ENCODE results near the gene MXD4. TPM values are rescaled to one million over a fixed set of nuclear protein-coding genes. Genes with fewer than 3 reads are reported as not detected.

The MXD4 gene
- total and polyA plus RNA-seq, 4 donors = 34.4 to 65.1 (median 47.8) TPM

- TF ChIP-seq CTCF (IDR thresholded peaks at IDR 0.05; ENCODE audit: control extremely low read depth, extremely low read depth) = no peak
- no peak overlapping the region for H3K9ac ChIP-seq (ENCODE audit: insufficient read depth in 1 of 2, low read length in 2 of 2)
- 93 to 95% methylated on average over 19 of the region's 19 CpGs for WGBS, 2 donors
- DNase-seq (peak in 1 of 3 donors; percentile 9), ATAC-seq (ENCODE audit: insufficient read depth, low FRiP score) (no peak)
- H3K4me1 ChIP-seq (ENCODE audit: control insufficient read depth in 5 of 5, insufficient read depth in 5 of 5, low read length in 5 of 5) = peaks cover 0 to 9% (median 5%) of the 10 kb centered on the region in 5 donors
- no peaks in the 10 kb centered on the region for H3K9me3 ChIP-seq (ENCODE audit: control insufficient read depth in 4 of 4, insufficient read depth in 3 of 4, low read length in 3 of 4)
- no peaks in the 10 kb centered on the region for H3K27me3 ChIP-seq (ENCODE audit: control insufficient read depth in 3 of 3, insufficient read depth in 3 of 3, low read length in 2 of 3)
- peaks cover 3 to 42% (median 14%) of the 10 kb centered on the region in 4 donors for H3K36me3 ChIP-seq (ENCODE audit: control insufficient read depth in 4 of 4, insufficient read depth in 4 of 4, low read length in 4 of 4)
- H3K27ac ChIP-seq (ENCODE audit: low read depth in 1 of 2, low read length in 1 of 2) = no peak overlapping the region
- no peak overlapping the region for H3K4me3 ChIP-seq
Observed at GRCh38 chr4:2246384-2247127, 15.4 kb downstream of the MXD4 start.

- ATAC-seq (ENCODE audit: insufficient read depth, low FRiP score) (no peak), DNase-seq (no peak)
- H3K27ac ChIP-seq (ENCODE audit: low read depth in 1 of 2, low read length in 1 of 2) = peak overlapping the region in 1 of 2 donors; percentile 65
- H3K4me1 ChIP-seq (ENCODE audit: control insufficient read depth in 5 of 5, insufficient read depth in 5 of 5, low read length in 5 of 5) = peaks cover 0 to 14% (median 5%) of the 10 kb centered on the region in 5 donors
- no peaks in the 10 kb centered on the region for H3K27me3 ChIP-seq (ENCODE audit: control insufficient read depth in 3 of 3, insufficient read depth in 3 of 3, low read length in 2 of 3)
- no peak for TF ChIP-seq CTCF (IDR thresholded peaks at IDR 0.05; ENCODE audit: control extremely low read depth, extremely low read depth)
- H3K9ac ChIP-seq (ENCODE audit: insufficient read depth in 1 of 2, low read length in 2 of 2) = no peak overlapping the region
- no peak overlapping the region for H3K4me3 ChIP-seq
- no peaks in the 10 kb centered on the region for H3K9me3 ChIP-seq (ENCODE audit: control insufficient read depth in 4 of 4, insufficient read depth in 3 of 4, low read length in 3 of 4)
- H3K36me3 ChIP-seq (ENCODE audit: control insufficient read depth in 4 of 4, insufficient read depth in 4 of 4, low read length in 4 of 4) = peaks cover under 1 to 35% (median 10%) of the 10 kb centered on the region in 4 donors
- 80 to 91% methylated on average over 7 of the region's 7 CpGs for WGBS, 2 donors
Observed at GRCh38 chr4:2245787-2246275, 16.1 kb downstream of the MXD4 start.

GRCh38 chr4:2245057-2245786, 16.7 kb downstream of the MXD4 start:
- WGBS, 2 donors = 54 to 68% methylated on average over 7 of the region's 7 CpGs
- no peak overlapping the region for H3K9ac ChIP-seq (ENCODE audit: insufficient read depth in 1 of 2, low read length in 2 of 2)
- no peaks in the 10 kb centered on the region for H3K9me3 ChIP-seq (ENCODE audit: control insufficient read depth in 4 of 4, insufficient read depth in 3 of 4, low read length in 3 of 4)
- DNase-seq = no peak
- peaks cover 0 to 30% (median 10%) of the 10 kb centered on the region in 4 donors for H3K36me3 ChIP-seq (ENCODE audit: control insufficient read depth in 4 of 4, insufficient read depth in 4 of 4, low read length in 4 of 4)
- no peak for TF ChIP-seq CTCF (IDR thresholded peaks at IDR 0.05; ENCODE audit: control extremely low read depth, extremely low read depth)
- peak overlapping the region in 1 of 2 donors; percentile 65 for H3K27ac ChIP-seq (ENCODE audit: low read depth in 1 of 2, low read length in 1 of 2)
- H3K4me3 ChIP-seq = no peak overlapping the region
- ATAC-seq (ENCODE audit: insufficient read depth, low FRiP score) = no peak
- peaks cover 3 to 20% (median 5%) of the 10 kb centered on the region in 5 donors for H3K4me1 ChIP-seq (ENCODE audit: control insufficient read depth in 5 of 5, insufficient read depth in 5 of 5, low read length in 5 of 5)
- H3K27me3 ChIP-seq (ENCODE audit: control insufficient read depth in 3 of 3, insufficient read depth in 3 of 3, low read length in 2 of 3) = no peaks in the 10 kb centered on the region
